AG20443 (cell line): ENCODE measurements around the gene MED26.

Source experiments
- DNase-seq: peaks from one replicate; pipeline ENCODE4 v3.0.0; 2012; ENCODE audit warnings: low spot score, mixed read lengths

The MED26 gene

GRCh38 chr19:16540948-16541347, 87.1 kb downstream of the MED26 start:
- DNase-seq = no peak

- no peak for DNase-seq
Measured at GRCh38 chr19:16537111-16537510, 90.9 kb downstream of the MED26 start.

- DNase-seq = no peak
Measured at GRCh38 chr19:16536130-16536529, 91.9 kb downstream of the MED26 start.

DNA sequence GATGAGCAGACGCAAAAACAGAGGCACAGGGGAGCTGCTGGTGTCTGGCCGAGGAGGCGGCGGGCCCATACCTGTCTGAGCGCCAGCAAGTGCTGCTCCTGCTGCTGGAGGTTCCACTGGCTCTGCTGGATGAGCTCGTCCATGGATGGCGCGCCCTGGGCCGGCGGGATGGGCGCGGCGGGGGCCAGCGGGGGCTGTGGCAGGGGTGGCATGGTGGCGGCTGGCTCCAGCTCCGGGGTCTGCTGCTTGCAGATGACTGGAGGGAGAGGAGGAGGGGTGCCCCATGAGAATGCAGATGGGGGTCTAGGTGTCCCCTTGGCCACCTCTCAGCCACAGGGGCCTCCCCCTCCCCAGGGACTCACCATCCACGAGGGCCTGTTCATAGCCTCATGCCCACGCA, 92.6 kb downstream of the MED26 start:
- no peak for DNase-seq

GRCh38 chr19:16532440-16533234, 95.4 kb downstream of the MED26 start:
- no peak for DNase-seq

DNA sequence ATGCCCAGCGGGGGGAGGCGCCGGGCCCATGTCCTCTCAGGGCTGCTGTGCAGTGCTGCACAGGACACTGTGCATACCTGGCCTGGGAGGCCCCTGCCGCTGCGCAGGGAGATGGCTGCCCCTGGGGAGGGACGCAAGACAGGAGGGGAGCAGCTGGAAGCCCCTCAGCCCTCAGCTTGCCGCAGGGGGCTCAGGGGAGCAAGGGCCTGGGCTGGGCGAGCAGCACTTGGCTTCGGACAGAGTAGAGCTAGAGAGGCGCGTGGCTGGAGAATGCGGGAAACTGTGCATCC, 96.7 kb downstream of the MED26 start:
- DNase-seq = no peak

DNA sequence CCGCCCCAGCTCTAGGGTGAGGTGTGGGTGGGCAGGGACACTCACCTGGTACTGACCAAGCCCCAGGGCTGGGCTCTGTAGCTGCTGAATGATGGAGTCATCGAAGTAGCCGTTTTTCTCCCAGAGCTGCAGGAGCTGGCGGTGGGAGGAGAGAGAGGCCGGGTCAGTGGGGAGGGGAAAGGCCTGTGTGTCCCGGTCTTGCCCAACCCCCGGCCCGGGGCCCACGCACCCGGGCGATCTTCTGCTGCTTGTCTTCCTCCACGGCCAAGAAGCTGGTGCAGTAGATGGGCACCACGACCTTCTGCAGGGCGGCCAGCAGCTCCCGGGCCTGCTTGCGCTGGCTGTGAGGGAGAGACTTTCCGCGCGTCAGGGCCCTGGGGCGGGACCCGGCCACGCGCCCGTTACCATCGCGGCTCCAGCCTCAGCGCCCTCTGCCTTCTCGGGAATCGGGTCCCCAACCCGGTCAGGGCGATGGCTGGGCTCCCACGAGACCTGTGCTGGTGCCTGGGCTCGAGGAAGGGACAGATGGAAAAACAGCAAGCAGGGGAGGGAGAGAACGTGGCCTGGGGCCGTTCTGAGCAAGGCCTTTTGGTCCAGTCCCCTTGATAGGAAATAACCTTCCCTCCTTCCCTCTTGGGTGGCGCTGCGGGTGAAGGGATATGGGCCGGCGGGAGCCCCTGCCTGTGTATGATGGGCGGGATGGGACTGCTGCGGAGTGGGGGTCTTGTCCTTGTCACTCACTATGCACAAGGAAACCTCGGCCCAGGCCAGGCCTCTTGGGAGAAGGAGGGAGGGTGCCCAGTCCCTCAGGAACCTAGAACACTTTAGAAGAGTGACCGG, 97.2 kb downstream of the MED26 start:
- DNase-seq = no peak

- DNase-seq = no peak
Measured at GRCh38 chr19:16529466-16530144, 98.4 kb downstream of the MED26 start.

GRCh38 chr19:16527971-16528521, 100.0 kb downstream of the MED26 start:
- no peak for DNase-seq

GRCh38 chr19:16527334-16527935, 100.6 kb downstream of the MED26 start:
- peak; percentile 2 for DNase-seq

DNA sequence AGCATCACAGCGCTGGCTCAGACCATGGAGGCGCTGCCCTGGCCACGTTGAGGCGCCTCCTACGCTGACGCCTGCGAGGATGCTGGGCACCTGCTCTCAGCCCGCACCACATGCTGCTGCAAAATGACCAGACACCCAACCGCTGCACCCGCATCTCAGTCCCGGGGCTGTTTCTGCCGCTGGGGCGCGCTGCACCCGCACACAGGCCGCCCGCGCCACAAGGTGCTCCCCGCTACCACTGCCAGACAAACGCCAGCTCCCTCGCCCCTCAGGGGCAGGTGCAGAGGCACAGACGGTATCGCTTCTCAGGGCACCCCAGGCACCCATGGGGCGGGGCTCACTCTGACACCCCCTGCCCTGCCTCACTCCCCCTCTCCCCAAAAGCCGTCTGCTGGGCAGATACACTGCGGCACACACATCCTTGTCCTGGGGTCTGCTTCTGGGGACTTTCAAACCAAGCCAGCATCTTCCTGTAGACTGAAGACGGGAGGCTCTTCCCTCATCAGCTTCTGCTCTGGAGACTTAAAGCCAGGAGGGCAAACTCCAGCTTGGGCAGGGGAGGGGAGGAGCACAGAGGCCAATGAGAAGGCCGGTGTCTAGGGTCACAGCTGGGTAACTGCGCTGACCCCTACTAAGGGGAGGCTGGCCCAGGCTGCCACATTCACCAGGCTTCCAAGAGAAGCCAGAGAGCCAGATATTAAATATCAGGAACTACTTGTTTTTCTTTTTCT, 102.1 kb downstream of the MED26 start:
- peak; percentile 5 for DNase-seq

DNA sequence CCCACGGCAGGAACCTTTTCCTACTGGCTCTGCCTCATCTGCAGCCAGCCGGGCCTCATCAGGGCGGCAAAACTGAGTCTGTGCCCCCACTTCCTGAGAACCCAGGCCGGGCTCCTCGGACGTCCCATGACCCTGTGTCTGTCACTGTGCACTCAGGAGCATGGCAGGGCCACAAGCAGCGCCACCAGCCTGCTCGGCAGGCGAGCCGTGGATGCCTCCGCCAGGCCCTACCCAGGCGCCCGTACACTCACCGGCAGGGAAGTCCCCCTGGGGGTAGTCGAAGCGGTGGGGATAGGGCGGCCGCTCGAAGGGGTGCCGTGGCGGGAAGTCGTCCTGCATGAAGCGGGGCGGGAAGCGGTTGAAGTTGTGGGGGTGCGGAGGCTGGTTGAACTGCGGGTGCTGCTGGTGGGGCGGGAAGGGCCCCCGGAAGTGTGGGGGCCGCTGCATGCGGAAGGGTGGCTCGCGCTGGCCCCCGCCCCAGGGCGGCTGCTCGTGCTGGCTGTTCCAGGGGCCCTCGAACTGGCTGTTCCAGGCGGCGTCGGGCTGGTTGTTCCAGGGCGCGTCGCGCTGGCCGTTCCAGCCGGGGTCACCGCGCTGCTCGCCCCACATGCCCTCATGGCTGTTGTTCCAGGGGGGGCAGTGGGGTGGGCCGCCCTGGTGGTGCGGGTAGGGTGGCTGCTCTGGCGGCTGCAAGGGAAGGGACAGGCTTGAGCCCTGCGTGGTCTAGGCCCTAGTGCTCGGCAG, 102.8 kb downstream of the MED26 start:
- peak; percentile 5 for DNase-seq
